Activated CD8-positive, alpha-beta memory T cell treated with anti-CD3 and anti-CD28 coated beads, Interleukin-2, amount 50 U/mL, for 4 hours (primary cell): ENCODE measurements around the gene ROBO1.

Experiments used
- DNase-seq: peaks from one replicate; pipeline ENCODE4 v3.0.0-alpha.2; 2020

Gene ROBO1

GRCh38 chr3:79148786-79149185 is 619.0 kb downstream of the ROBO1 start:
- no peak for DNase-seq

DNA sequence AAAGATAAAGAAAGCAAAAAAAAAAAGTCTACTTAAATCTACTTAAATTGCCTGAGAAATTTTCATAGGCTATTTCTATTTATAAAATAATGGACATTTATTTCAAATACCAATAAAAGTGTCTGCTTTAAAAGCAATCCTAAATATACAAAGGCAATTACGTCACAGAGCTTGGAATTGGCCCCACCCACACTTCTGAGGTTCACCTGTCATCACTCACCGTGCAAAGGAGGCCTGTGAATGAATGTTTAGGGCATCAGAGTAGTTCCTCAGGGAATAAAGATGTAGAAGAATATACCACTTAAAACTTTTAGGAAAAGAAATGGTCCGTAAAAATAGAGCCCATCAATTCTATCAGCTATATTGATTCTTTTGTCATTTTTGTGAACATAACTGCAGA is 621.8 kb downstream of the ROBO1 start:
- no peak for DNase-seq

DNA sequence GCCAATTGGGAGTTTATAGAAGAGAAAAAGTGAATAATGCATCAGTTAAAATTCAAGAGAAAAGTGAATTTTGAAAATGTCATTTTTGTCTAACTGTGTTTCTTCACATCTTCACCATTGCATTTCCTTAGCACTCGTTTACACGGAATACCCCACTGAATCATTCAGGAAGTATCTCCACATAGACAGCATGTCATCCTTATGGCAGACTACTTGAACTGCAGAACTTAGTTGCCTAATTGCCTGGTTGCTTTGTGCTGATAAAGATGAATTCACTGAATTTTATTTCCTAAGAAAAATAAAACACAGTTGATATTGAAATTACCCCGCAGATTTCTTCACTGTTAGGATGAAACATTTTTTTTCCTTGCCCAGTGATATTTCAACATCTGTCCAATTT is 627.1 kb downstream of the ROBO1 start:
- no peak for DNase-seq

DNA sequence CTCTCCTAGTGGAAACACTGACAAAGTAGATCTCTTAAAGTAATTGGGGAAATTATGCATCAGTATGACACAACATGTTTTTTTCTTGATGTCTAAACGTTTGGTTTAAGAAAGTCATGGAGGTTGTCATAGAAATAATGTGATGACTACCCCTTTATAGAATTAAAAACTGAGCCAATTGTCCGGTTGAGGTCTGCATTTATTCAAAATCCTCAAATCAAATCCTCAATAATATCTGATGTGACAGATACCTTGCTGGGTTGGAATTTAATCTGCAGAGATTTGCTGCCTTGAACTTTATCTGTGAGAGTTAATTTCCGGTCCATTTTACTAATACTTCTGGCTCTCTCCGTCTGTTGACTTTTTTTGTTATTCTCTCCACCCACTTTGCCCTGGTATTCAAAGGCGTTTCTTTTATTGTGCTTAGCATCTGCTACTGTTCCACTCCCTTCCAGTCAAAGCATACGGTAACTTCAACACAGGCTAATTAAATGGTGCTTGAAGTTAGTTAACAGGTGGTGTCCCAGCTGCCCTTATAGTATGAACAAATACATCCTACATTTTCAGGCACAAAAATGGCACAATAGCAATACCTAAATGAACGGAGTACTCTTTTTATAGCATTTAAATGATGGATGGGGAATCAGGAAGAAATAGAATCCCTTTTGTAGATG is 628.3 kb downstream of the ROBO1 start:
- DNase-seq = no peak

DNA sequence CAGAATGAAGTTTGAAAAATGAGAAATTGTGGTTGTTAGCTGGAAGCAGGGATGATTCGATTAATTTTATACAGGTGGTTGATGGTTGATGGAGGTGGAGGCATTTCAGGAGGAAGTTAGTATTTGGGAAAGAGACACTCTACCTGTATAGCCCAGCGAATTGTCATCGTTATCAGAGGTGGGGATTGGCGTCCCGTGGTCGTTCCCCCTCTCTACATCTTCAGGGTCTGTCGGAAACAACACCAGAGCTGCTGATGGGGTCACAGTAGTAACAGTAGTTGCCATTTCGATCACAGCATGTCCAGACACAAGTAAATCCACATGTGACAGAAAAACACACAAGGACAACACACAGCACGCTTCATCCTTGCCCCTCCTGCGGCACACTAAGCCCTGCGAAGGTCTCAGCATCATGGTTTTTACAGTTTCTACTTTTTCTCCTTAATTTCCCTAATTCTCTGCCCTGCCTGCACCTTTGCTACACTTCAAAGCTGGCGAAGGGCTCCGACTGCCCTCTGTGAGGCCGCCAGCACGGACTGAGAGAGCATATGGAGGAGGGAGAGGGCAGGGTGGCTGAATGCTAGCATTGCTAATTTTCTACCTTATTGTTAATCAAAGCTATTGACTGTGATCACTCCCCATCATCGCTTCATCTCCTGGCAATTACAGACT is 642.3 kb downstream of the ROBO1 start:
- no peak for DNase-seq

DNA sequence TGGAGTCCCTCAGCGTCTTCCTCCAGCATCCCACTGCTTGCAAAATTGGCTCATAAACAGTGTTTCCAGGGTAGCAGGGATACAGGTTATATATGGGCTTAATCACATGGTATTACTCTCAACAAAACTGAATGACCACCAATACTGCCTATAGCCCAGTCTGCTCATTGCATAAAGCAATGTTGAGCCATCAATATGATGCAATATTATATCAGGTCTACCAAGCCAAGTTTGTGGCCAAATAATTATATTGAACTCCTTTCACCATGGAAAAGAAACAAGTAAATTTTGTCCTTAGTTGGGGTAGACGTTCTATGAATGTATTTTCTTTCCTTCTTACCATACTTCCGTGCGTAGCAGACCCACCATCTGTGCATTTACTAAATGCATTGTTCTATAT is 652.3 kb downstream of the ROBO1 start:
- no peak for DNase-seq

- DNase-seq = no peak
Measured at GRCh38 chr3:79113876-79114275, 653.9 kb downstream of the ROBO1 start.

GRCh38 chr3:79111375-79112052 is 656.3 kb downstream of the ROBO1 start:
- no peak for DNase-seq

DNA sequence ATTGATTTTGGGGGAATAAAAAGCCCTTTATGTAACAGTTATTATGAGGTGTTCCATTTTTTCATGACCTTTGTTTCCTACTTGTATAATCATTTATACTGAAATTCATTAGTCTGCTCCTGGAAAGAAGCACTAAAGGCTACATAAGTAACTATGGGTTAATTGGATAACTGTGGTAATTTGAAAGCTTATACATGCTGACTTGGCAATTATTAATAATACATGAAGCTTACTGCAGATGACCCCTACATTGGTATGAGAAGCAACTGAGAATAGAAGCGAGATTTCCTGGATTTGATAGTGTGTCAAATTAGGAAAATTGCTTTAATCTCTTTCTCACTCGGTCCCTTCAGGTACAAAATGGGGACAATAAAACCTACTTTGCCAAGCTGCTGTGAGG is 658.0 kb downstream of the ROBO1 start:
- no peak for DNase-seq

- no peak for DNase-seq
Measured at GRCh38 chr3:79103307-79103706, 664.5 kb downstream of the ROBO1 start.

DNA sequence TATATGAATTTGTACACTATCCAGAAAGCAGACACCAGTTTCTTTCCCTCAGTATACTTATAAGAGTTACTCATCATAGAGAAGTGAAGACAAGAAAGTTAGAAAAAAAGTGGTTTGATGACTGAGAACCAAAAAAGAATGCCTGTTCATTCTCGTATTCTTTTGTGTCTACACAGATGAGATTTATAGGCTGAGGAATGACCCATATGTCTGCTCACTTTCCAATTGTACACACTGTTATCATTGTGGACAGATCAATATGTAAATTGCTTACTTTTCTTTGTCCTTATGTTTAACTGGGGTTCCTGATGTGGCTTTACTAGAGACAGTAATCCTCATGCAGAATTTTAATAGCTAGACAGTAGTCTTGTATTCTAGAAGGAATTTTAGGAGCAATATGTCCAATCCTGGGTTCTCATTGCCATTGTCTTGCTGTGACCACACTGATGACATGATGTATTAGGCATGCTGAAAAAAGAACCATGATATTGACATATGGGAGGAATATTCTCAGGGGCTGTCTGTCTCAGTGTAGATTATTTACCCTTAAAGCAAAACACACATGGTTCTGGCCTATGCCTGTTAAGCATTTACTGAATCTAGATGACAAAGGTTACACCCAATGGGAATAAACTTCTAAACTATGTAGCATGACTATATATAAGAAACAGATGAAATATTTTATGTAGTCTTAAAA is 669.7 kb downstream of the ROBO1 start:
- no peak for DNase-seq

GRCh38 chr3:79094654-79095053 is 673.1 kb downstream of the ROBO1 start:
- DNase-seq = no peak

DNA sequence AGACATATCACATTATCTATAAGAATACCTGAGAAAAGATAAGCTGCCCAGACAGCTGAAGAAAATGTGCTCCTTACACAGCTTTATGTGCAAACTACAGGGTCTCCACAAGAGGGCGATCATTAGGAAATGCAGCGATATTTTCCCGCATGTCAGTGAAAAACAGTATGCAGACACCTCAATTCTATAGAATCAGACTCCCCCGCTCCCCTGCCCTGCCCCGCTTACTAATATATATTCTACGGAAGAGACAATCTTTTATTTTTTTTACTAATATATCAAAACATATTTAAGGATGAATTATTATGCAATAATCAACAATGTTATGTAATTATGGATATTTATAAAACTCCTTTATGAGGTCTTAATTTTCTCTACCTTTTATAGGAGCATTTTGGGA is 681.3 kb downstream of the ROBO1 start:
- no peak for DNase-seq

DNA sequence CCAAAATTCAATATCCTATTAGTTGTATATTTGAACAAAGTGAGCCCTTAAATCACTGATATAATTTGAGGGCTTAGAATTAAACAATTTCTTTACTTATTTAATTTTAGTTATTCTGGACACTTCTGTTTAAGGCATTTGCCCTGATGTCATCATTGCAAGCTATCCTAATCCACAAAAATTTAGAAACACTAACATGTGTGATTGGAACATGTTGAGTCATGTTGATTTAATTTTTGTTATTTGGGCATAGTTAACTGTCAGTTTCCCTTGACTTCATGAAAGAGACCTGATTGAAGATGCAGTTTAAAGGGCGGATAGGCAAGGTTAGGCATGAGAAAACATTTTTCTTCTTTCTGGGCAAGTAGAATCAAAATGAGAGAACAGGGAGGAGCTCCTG is 682.6 kb downstream of the ROBO1 start:
- DNase-seq = no peak

GRCh38 chr3:79081335-79081734 is 686.5 kb downstream of the ROBO1 start:
- DNase-seq = no peak

DNA sequence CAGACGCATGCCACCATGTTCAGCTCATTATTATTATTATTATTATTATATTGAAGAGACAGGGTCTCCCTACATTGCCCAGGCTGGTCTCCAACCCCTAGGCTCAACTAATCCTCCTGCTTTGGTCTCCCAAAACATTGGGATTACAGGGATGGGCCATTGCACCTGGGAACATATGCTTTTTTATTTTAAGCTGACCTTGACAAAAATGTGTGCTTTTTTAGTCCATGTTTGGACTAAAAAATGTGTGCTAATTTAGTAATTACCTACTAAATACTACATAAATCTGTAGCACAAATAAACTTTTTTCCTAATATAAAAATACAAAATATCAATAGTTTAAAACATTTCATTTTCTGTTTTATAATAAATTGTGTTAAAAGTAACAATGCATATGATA is 693.2 kb downstream of the ROBO1 start:
- DNase-seq = no peak

- DNase-seq = no peak
Measured at GRCh38 chr3:79067734-79068133, 700.1 kb downstream of the ROBO1 start.

DNA sequence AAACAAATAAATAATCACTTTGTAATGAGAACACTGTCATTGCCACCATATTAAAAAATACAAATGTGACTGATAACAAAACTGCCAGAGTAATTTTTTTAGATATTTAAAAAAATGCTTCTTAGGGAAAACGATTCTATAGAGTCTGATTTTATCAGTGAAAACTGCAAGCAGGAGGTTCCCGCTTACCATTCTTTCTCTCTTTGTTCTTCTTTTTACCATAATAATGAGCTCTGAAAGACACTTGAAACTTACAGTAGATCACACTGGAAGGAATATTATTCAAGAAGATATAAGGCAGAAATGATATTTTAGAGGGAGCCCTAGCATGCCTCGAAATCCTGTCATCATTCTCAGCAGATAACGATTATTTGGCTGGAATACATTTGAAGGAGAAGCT is 701.3 kb downstream of the ROBO1 start:
- DNase-seq = no peak

DNA sequence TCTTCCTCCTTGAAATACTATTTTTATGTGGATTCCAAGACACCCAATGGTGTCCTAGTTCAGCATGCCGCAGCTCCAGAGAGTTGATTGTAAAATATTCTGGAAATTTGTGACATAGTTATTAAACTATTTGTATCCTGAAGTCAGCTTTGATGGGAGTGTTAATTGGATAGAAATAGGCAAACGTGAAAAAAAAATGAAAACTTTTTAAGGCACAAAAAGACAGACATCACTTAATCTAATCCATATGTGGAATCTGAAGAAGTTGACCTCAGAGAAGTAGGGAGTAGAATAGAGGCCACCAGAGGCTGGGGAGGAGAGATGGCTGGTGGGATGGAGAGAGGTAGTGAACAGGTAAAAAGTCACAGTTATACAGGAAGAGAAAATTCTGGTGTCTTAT is 704.2 kb downstream of the ROBO1 start:
- no peak for DNase-seq

DNA sequence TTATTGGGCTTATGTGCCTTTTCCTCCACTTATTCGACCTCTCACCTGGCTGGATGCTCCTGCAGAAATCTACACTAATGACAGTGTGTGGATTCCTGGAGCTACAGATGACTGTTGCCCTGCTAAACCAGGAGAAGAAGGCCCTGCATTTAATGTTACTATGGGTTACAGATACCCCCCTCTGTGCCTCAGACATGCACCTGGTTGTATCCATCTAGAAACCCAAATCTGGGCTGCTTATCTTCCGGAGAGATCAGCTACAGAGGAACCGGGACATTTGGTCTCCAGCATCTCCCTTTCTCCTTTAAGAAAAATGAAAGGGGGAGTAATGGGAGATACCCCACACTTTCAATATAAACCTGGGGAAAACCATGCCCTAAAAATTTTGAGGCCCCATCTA is 710.0 kb downstream of the ROBO1 start:
- DNase-seq = no peak

DNA sequence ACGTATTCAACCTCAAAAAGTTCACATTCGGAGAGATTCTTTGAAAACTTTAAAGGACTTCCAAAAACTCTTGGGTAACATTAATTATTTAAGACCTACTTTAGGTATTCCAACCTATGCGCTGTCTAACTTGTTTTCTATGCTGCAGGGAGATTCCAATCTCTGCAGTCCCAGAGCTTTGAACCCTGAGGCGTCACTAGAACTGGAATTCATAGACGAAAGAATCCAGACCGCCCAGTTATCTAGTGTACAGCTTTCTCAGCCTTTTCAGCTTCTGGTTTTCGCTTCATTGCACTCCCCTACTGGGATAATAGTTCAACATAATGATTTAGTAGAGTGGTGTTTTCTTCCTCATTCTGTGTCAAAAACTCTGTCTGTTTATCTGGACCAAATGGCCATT is 711.3 kb downstream of the ROBO1 start:
- DNase-seq = no peak

DNA sequence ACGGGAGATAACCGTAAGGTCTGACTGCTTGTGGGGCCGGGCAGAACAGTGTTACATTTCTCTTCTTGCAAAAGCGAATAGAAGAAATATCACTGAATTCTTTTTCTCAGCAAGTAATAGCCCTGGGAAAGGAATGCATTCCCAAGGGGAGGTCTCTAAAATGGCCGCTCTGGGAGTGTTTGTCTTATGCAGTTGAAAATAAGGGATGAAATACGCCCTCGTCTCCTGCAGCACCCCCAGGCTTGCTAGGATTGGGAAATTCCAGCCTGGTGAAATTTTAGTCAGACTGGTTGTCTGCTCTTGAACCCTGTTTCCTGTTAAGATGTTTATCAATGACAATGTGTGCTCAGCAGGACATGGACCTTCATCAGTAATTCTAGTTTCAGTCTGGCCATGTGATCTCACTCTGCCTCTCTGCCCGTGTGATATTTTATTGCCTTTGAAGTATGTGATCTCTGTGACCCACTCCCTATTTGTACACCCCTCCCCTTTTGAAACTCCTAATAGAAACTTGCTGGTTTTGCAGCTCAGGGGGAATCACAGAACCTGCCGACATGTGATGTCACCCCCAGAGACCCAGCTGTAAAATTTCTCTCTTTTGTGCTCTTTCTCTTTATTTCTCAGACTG is 715.6 kb downstream of the ROBO1 start:
- DNase-seq = no peak

DNA sequence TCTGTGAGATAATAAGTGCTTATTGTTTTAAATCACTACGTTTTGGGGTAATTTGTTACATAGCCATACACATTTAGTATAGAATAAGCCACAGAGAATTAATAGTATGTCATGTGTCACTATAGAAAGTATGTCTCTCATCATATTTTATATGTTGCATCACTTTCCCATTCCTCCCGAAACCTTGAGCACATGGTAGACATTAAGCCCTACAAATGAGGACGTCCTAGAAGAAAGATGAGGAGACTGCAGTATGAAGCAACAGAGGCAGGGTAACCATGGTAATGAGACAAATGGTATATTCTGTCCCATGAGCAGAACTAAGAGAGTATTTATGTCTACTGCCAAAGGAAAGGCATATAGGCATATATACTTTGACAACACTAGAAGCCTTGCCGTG is 720.2 kb downstream of the ROBO1 start:
- DNase-seq = no peak
